Measurements from ENCODE around the gene TRIM56.
A peak's percentile ranks its signal among the peaks of the same experiment; 100 is the strongest.
"Not testable (repeated sequence)": the region's sequence is repeated elsewhere in the genome, so short reads cannot be mapped to it uniquely, and the experiment has no call there.

The TRIM56 gene

DNA sequence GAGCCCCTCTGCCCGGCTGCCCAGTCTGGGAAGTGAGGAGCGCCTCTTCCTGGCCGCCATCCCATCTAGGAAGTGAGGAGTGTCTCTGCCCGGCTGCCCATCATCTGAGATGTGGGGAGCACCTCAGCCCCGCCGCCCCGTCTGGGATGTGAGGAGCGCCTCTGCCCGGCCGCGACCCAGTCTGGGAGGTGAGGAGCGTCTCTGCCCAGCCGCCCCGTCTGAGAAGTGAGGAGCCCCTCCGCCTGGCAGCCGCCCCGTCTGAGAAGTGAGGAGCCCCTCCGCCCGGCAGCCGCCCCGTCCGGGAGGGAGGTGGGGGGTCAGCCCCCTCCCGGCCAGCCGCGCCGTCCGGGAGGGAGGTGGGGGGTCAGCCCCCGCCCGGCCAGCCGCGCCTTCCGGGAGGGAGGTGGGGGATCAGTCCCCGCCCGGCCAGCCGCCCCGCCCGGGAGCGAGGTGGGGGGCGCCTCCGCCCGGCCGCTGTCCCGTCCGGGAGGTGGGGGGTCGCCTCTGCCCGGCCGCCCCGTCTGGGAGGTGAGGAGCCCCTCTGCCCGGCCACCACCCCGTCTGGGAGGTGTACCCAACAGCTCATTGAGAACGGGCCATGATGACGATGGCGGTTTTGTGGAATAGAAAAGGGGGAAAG, 7.1 kb downstream of the TRIM56 start:
- H3K9ac ChIP-seq (ENCODE audit: low read length in 2 of 2); H3K4me3 ChIP-seq (ENCODE audit: low read length in 2 of 2); H3K4me1 ChIP-seq (ENCODE audit: control insufficient read depth, insufficient read depth, low read length); H3K27ac ChIP-seq (ENCODE audit: low read length); H3K9me3 ChIP-seq (ENCODE audit: control insufficient read depth in 2 of 2, low read length in 2 of 2); H3K27me3 ChIP-seq (ENCODE audit: control insufficient read depth in 1 of 2, insufficient read depth in 2 of 2, low read length in 2 of 2): not testable (repeated sequence)
- peaks cover 0 to 11% of the 10 kb centered on the region in 2 donors for H3K36me3 ChIP-seq (ENCODE audit: control insufficient read depth in 2 of 2, insufficient read depth in 2 of 2, low read length in 2 of 2)

DNA sequence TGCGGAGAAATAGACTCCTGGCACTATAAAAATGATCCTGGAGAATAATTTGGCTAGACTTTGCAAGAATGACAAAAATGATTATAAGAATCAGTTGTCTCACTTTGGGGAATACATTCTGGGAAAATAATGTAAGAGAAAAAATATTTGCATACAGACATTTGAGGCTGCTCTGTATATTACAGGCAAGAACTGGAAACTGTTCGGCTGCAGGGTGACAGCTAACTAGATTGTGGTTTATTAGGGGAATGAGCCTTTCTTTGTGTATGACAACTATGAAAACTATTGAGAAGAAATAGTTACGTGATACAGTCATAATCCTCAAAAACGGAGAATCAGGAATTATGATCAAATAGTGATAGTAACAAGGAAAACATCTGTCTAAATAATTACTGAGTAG, 8.6 kb downstream of the TRIM56 start:
- Histone ChIP-seq H3K36me3 (ENCODE audit: control insufficient read depth in 2 of 2, insufficient read depth in 2 of 2, low read length in 2 of 2) (peaks cover 0 to 5% of the 10 kb centered on the region in 2 donors), H3K9me3 (ENCODE audit: control insufficient read depth in 2 of 2, low read length in 2 of 2) (no peaks in the 10 kb centered on the region), H3K27ac (ENCODE audit: low read length) (no peak overlapping the region), H3K4me3 (ENCODE audit: low read length in 2 of 2) (no peak overlapping the region), H3K4me1 (ENCODE audit: control insufficient read depth, insufficient read depth, low read length) (peaks cover 3% of the 10 kb centered on the region), H3K9ac (ENCODE audit: low read length in 2 of 2) (no peak overlapping the region), H3K27me3 (ENCODE audit: control insufficient read depth in 1 of 2, insufficient read depth in 2 of 2, low read length in 2 of 2) (no peaks in the 10 kb centered on the region)

DNA sequence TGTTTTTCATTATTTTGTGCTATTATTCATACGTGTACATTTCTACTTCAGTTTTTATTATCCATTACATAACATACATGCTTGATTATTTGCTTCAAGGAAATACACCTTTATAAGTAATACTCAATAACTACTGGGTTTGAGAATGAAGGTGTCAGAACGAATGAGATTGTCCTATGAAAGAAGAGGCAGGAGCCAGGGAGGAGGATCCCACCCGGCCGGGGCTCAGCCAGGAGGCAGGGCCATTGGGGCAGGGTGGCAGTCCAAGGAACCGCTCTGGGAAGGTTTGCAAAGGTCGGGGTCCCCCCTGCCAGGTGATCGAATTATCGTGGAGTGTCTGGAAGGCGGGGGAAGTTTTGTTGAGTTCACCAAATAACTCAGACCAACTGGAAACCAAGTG, 9.1 kb downstream of the TRIM56 start:
- no peak overlapping the region for H3K9ac ChIP-seq (ENCODE audit: low read length in 2 of 2)
- peaks cover 4% of the 10 kb centered on the region for H3K4me1 ChIP-seq (ENCODE audit: control insufficient read depth, insufficient read depth, low read length)
- H3K36me3 ChIP-seq (ENCODE audit: control insufficient read depth in 2 of 2, insufficient read depth in 2 of 2, low read length in 2 of 2) = peaks cover 0 to 5% of the 10 kb centered on the region in 2 donors
- no peaks in the 10 kb centered on the region for H3K9me3 ChIP-seq (ENCODE audit: control insufficient read depth in 2 of 2, low read length in 2 of 2)
- no peaks in the 10 kb centered on the region for H3K27me3 ChIP-seq (ENCODE audit: control insufficient read depth in 1 of 2, insufficient read depth in 2 of 2, low read length in 2 of 2)
- H3K27ac ChIP-seq (ENCODE audit: low read length) = no peak overlapping the region
- H3K4me3 ChIP-seq (ENCODE audit: low read length in 2 of 2) = no peak overlapping the region

DNA sequence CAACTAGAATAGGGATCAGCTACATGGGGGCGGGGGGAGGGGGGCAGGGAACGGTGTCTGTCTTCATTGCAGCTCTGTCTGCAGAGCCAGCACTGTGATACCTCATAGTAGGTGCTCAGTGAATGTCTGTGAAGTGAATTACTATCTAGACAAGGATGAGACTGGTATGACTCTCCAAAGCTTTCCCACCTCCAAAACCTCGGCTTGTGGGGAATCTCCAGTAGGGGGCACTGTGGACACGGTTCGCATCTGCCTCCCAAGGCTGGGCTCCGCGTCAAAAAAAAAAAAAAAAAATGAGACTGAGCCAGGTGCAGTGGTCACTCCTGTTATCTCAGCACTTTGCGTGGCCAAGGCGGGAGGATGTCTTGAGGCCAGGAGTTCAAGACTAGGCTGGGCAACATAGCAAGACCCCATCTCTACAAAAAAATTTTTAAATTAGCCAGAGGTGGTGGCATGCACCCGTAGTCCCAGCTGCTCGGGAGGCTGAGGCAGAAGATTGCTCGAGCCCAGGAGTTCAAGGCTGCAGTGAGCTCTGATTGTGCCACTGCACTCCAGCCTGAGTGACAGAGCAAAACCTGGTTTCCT, 9.6 kb downstream of the TRIM56 start:
- H3K4me3 ChIP-seq (ENCODE audit: low read length in 2 of 2) = no peak overlapping the region
- H3K36me3 ChIP-seq (ENCODE audit: control insufficient read depth in 2 of 2, insufficient read depth in 2 of 2, low read length in 2 of 2) = peaks cover 0 to 3% of the 10 kb centered on the region in 2 donors
- H3K9ac ChIP-seq (ENCODE audit: low read length in 2 of 2) = no peak overlapping the region
- H3K9me3 ChIP-seq (ENCODE audit: control insufficient read depth in 2 of 2, low read length in 2 of 2) = no peaks in the 10 kb centered on the region
- no peaks in the 10 kb centered on the region for H3K27me3 ChIP-seq (ENCODE audit: control insufficient read depth in 1 of 2, insufficient read depth in 2 of 2, low read length in 2 of 2)
- H3K4me1 ChIP-seq (ENCODE audit: control insufficient read depth, insufficient read depth, low read length) = peaks cover 7% of the 10 kb centered on the region
- no peak overlapping the region for H3K27ac ChIP-seq (ENCODE audit: low read length)

DNA sequence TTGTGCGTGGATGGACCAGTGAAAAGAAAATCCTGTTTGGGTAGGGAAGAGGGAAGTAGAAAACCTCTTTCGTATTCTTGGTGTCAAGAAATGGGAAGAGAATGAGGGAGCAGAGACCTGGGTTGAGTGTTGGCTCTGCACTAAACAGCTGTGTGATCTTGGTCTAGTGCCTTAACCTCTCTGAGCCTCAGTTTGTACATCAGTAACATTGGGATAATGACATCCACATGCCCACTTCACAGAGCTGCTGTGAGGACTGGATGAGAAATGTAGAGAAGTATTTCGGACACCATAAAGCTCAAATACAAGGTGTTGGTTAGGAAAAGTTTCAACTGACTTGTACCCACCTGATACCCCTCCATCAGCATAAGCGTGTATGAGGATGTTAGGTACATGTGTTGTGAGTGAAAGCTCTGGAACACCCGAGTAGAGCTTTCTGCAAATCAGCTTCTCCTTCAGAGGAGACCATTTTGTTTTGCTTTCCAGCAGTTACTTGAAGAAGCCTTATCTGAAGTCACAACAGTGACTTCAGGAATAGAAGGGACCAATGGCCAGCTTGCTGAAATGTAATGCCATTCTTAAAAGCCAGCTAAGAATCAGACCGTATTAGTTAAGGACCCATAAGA, 11.2 kb downstream of the TRIM56 start:
- no peak overlapping the region for H3K27ac ChIP-seq (ENCODE audit: low read length)

DNA sequence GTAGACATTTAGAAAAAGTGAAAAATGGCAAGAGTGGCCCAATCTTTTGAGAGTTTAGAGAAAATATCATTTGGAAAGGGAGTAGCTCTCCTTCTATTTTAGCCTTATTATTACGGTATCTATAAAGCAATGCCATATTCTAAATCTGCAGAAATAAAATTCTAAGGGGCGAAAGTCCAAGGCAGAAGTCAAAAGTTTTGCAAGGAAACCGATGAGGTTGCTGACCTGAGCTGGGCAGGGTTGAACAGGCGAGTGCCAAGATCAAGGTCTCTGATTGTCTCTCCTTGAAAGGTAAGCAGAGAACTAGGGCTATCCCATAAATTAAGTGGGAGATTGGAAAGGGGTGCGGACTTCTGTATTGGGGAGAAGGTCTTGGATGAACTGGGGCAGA, 11.7 kb downstream of the TRIM56 start:
- H3K4me3 ChIP-seq (ENCODE audit: low read length in 2 of 2) = no peak overlapping the region
- H3K9me3 ChIP-seq (ENCODE audit: control insufficient read depth in 2 of 2, low read length in 2 of 2) = no peaks in the 10 kb centered on the region
- no peak overlapping the region for H3K9ac ChIP-seq (ENCODE audit: low read length in 2 of 2)
- H3K27me3 ChIP-seq (ENCODE audit: control insufficient read depth in 1 of 2, insufficient read depth in 2 of 2, low read length in 2 of 2) = no peaks in the 10 kb centered on the region
- peaks cover 16% of the 10 kb centered on the region for H3K4me1 ChIP-seq (ENCODE audit: control insufficient read depth, insufficient read depth, low read length)
- H3K36me3 ChIP-seq (ENCODE audit: control insufficient read depth in 2 of 2, insufficient read depth in 2 of 2, low read length in 2 of 2) = no peaks in the 10 kb centered on the region
- no peak overlapping the region for H3K27ac ChIP-seq (ENCODE audit: low read length)

More for the DNA sequence above, 11.2 kb downstream of the TRIM56 start:
- Histone ChIP-seq H3K4me1 (ENCODE audit: control insufficient read depth, insufficient read depth, low read length) (peaks cover 16% of the 10 kb centered on the region), H3K36me3 (ENCODE audit: control insufficient read depth in 2 of 2, insufficient read depth in 2 of 2, low read length in 2 of 2) (no peaks in the 10 kb centered on the region), H3K9ac (ENCODE audit: low read length in 2 of 2) (no peak overlapping the region), H3K9me3 (ENCODE audit: control insufficient read depth in 2 of 2, low read length in 2 of 2) (no peaks in the 10 kb centered on the region), H3K27me3 (ENCODE audit: control insufficient read depth in 1 of 2, insufficient read depth in 2 of 2, low read length in 2 of 2) (no peaks in the 10 kb centered on the region), H3K4me3 (ENCODE audit: low read length in 2 of 2) (no peak overlapping the region)

DNA sequence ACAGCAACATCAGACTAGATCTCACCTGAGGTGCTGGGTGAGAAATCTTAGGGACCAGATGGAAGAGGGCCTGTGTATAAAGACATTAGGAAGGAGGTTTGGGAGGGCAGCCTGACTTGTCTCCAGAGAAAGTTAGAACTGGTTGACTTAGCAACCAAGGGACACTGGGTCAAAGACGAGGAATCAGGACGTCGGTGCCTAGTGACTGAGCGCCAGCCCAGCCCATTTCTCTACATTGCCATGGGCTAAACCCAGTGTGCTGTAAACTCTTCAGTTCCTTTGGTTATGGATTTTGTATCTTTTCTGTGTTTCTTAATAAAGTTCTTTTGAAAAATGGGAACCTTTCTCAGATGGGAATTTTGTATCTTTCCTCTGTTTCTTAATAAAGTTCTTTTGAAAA, 12.3 kb downstream of the TRIM56 start:
- Histone ChIP-seq H3K9ac (ENCODE audit: low read length in 2 of 2) (no peak overlapping the region), H3K4me3 (ENCODE audit: low read length in 2 of 2) (no peak overlapping the region), H3K27me3 (ENCODE audit: control insufficient read depth in 1 of 2, insufficient read depth in 2 of 2, low read length in 2 of 2) (no peaks in the 10 kb centered on the region), H3K4me1 (ENCODE audit: control insufficient read depth, insufficient read depth, low read length) (peaks cover 16% of the 10 kb centered on the region), H3K9me3 (ENCODE audit: control insufficient read depth in 2 of 2, low read length in 2 of 2) (no peaks in the 10 kb centered on the region), H3K27ac (ENCODE audit: low read length) (no peak overlapping the region), H3K36me3 (ENCODE audit: control insufficient read depth in 2 of 2, insufficient read depth in 2 of 2, low read length in 2 of 2) (no peaks in the 10 kb centered on the region)

DNA sequence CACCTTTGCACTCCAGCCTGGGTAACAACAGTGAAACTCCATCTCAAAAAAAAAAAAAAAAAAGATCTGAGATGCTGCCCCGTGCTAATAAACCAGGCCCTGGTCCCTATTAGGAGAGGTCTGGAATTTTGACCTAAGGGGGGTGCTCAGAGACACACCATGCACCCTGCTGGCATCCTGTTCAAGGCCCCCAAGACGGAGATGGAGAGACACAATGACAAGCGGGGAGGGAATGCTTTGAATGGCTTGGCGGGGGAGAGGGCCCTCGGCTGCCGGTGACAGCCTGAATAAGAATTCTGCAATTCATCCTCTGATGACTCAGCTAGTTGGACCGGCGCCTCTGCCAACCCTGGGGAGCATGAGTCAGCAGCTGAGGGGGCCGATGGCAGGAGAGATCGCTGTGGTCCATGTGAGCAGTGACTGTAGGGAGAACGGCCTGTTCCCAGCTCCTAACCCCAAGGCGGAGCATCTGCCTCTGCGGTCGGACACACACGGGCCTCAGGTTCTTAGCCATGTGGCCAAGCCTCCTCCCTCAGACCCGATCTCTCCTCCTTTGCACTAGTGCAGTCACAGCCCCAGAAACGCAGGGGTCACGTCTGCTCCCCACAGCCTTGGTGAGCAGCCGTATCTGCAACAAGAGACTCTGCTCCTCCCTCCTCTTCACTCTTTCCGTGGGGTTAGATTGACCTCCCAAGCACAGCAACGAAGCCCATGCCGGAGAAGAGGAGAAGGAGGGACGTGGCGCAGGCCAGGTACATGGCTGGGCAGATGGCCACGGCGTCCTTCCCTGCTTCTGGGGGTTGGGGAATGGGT, 14.9 kb downstream of the TRIM56 start:
- Histone ChIP-seq H3K9ac (ENCODE audit: low read length in 2 of 2) (peak overlapping the region; percentile 36 to 55), H3K4me1 (ENCODE audit: control insufficient read depth, insufficient read depth, low read length) (peaks cover 16% of the 10 kb centered on the region), H3K27me3 (ENCODE audit: control insufficient read depth in 1 of 2, insufficient read depth in 2 of 2, low read length in 2 of 2) (no peaks in the 10 kb centered on the region), H3K27ac (ENCODE audit: low read length) (peak overlapping the region; percentile 41), H3K9me3 (ENCODE audit: control insufficient read depth in 2 of 2, low read length in 2 of 2) (no peaks in the 10 kb centered on the region), H3K36me3 (ENCODE audit: control insufficient read depth in 2 of 2, insufficient read depth in 2 of 2, low read length in 2 of 2) (no peaks in the 10 kb centered on the region), H3K4me3 (ENCODE audit: low read length in 2 of 2) (peak overlapping the region in 1 of 2 donors; percentile 47)

DNA sequence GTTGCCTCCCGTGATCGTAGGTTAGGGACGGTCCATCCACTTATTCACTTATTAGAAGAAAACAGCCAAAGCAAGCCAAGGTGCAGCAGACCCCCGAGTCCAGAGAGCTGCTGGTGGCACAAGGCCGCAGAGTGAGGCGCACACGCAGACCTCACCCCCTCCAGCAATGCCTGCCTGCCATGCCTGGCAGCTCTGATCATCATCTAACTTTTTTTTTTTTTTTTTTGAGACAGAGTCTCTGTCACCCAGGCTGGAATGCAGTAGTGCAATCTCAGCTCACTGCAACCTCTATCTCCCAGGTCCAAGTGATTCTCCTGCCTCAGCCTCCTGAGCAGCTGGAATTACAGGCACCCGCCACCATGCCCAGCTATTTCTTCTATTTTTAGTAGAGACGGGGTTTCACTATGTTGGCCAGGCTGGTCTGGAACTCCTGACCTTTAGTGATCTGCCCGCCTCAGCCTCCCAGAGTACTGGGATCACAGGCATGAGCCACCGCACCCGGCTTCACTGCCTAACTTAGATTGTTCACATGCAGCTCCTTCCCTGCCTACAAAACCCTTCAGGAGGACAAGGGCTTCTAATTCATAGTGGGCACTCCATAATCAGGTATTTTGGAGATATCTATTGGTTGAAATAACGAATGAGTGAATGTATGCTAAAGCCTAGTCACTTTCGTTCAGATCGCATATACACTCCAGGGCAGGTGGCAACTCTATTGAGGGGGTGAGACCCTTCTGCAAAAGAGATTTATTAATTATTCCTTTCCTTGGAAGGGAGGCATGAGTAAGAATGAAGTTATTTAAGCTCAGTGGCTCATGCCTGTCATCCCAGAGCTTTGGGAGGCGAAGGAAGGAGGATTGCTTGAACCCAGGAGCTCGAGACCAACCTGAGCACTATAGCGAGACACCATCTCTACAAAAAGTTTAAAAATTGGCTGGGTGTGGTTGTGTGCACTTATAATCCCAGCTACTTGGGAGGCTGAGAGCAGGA, 15.9 kb downstream of the TRIM56 start:
- H3K36me3 ChIP-seq (ENCODE audit: control insufficient read depth in 2 of 2, insufficient read depth in 2 of 2, low read length in 2 of 2) = no peaks in the 10 kb centered on the region
- peaks cover 16% of the 10 kb centered on the region for H3K4me1 ChIP-seq (ENCODE audit: control insufficient read depth, insufficient read depth, low read length)
- no peak overlapping the region for H3K4me3 ChIP-seq (ENCODE audit: low read length in 2 of 2)
- H3K9ac ChIP-seq (ENCODE audit: low read length in 2 of 2) = no peak overlapping the region
- no peaks in the 10 kb centered on the region for H3K9me3 ChIP-seq (ENCODE audit: control insufficient read depth in 2 of 2, low read length in 2 of 2)
- H3K27ac ChIP-seq (ENCODE audit: low read length) = peak overlapping the region; percentile 41
- no peaks in the 10 kb centered on the region for H3K27me3 ChIP-seq (ENCODE audit: control insufficient read depth in 1 of 2, insufficient read depth in 2 of 2, low read length in 2 of 2)

DNA sequence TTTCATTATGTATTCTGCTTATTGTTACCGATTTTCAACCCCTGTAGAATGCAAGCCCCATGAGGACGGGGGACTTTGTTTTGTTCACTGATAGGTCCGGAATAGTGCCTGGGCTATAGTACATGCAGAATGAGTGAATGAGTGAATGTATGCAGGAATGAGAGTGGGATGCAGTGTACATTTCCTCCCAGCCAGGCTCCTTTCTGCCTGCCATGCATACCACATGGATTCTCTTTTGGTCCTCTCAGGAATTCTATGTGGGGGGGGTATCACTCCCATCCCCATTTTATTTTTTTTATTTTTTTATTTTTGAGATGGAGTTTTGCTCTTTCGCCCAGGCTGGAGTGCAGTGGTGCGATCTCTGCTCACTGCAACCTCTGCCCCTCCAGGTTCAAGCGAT, 16.7 kb downstream of the TRIM56 start:
- Histone ChIP-seq H3K9ac (ENCODE audit: low read length in 2 of 2) (no peak overlapping the region), H3K27ac (ENCODE audit: low read length) (no peak overlapping the region), H3K36me3 (ENCODE audit: control insufficient read depth in 2 of 2, insufficient read depth in 2 of 2, low read length in 2 of 2) (no peaks in the 10 kb centered on the region), H3K4me3 (ENCODE audit: low read length in 2 of 2) (no peak overlapping the region), H3K4me1 (ENCODE audit: control insufficient read depth, insufficient read depth, low read length) (peaks cover 16% of the 10 kb centered on the region), H3K9me3 (ENCODE audit: control insufficient read depth in 2 of 2, low read length in 2 of 2) (no peaks in the 10 kb centered on the region), H3K27me3 (ENCODE audit: control insufficient read depth in 1 of 2, insufficient read depth in 2 of 2, low read length in 2 of 2) (no peaks in the 10 kb centered on the region)
